ENCODE data around the gene KLF7.

KLF7 gene

DNA sequence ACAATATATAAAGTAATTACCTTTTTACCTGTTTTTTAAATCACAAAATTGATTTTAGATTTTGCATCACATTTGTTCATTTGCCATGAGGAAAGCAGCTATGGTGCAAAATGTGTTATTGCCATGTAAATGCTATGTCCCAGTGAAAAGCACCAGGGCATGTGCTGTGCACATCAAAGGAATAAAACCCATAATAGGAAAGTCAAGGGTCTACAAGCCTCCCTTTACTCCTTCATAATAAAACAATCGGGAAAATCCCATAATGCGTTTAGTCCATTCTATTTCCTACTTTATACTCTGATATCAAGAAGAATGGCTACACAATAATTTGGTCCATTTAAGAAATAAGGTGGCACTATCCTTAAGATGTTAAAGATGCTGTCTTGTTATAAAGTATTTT is 53.0 kb downstream of the KLF7 start:
- H3K4me1 ChIP-seq (ENCODE audit: control insufficient read depth, insufficient read depth, low read length) = peaks cover 17% of the 10 kb centered on the region
- WGBS, 2 experiments = 94 to 100% methylated on average over 2 of the region's 2 CpGs
- H3K36me3 ChIP-seq (ENCODE audit: control insufficient read depth, insufficient read depth, low read length) = no peaks in the 10 kb centered on the region
- H3K9me3 ChIP-seq (ENCODE audit: control insufficient read depth, low read length) = no peaks in the 10 kb centered on the region
- no peak overlapping the region for H3K27ac ChIP-seq (ENCODE audit: insufficient read depth, low read depth, low read length, poor library complexity, severe bottlenecking)
- no peaks in the 10 kb centered on the region for H3K27me3 ChIP-seq (ENCODE audit: control insufficient read depth, insufficient read depth, low read length, poor library complexity, severe bottlenecking)
- no peak overlapping the region for H3K4me3 ChIP-seq (ENCODE audit: insufficient read depth, low read depth, low read length)

DNA sequence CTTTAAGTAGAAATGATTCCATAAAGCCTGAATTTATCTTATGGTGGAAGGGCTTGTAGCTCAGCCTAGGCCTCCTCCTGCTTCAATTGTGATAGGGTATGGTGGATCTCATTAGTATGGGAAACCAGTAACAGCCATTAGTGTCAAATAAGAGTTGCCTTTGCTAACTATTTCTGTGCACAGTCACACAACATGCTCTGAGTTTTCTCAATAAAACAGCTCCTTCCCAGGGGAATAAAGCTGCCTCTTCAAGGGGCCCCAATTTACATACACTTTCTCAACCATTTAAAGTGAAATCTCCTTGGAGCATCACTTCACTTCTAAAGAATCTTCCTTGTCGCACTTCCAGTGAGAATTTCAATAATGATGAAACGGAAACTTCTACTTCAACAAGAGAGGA is 53.4 kb downstream of the KLF7 start:
- Histone ChIP-seq H3K9me3 (ENCODE audit: control insufficient read depth, low read length) (no peaks in the 10 kb centered on the region), H3K36me3 (ENCODE audit: control insufficient read depth, insufficient read depth, low read length) (no peaks in the 10 kb centered on the region), H3K4me3 (ENCODE audit: insufficient read depth, low read depth, low read length) (no peak overlapping the region), H3K27me3 (ENCODE audit: control insufficient read depth, insufficient read depth, low read length, poor library complexity, severe bottlenecking) (no peaks in the 10 kb centered on the region), H3K27ac (ENCODE audit: insufficient read depth, low read depth, low read length, poor library complexity, severe bottlenecking) (no peak overlapping the region), H3K4me1 (ENCODE audit: control insufficient read depth, insufficient read depth, low read length) (peaks cover 17% of the 10 kb centered on the region)
- 50% methylated on average over 2 of the region's 2 CpGs; no CpG with 5 or more reads in 1 of the 2 experiments for WGBS, 2 experiments

DNA sequence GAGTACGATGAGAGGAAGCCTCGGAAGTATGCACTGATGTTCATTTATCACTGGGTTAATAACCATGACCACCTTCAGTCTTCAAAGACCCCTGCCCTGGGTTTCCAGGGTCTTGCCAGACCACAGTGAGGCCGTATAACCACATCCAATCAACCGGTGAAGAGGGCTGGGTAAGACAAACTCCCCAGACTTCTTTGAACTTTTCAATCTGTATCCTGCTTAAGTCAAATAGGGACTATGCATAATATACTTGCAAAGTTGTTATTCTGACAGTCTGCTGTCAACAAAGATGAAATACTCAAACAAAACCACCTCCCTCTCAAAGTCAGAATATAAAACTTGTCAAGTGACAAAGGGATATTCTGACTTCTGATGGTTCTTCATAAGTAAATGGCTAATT is 54.0 kb downstream of the KLF7 start:
- no peaks in the 10 kb centered on the region for H3K9me3 ChIP-seq (ENCODE audit: control insufficient read depth, low read length)
- no peaks in the 10 kb centered on the region for H3K36me3 ChIP-seq (ENCODE audit: control insufficient read depth, insufficient read depth, low read length)
- WGBS, 2 experiments = 83 to 89% methylated on average over 4 of the region's 4 CpGs
- H3K4me1 ChIP-seq (ENCODE audit: control insufficient read depth, insufficient read depth, low read length) = peaks cover 17% of the 10 kb centered on the region
- H3K27me3 ChIP-seq (ENCODE audit: control insufficient read depth, insufficient read depth, low read length, poor library complexity, severe bottlenecking) = no peaks in the 10 kb centered on the region
- H3K4me3 ChIP-seq (ENCODE audit: insufficient read depth, low read depth, low read length) = no peak overlapping the region
- no peak overlapping the region for H3K27ac ChIP-seq (ENCODE audit: insufficient read depth, low read depth, low read length, poor library complexity, severe bottlenecking)

DNA sequence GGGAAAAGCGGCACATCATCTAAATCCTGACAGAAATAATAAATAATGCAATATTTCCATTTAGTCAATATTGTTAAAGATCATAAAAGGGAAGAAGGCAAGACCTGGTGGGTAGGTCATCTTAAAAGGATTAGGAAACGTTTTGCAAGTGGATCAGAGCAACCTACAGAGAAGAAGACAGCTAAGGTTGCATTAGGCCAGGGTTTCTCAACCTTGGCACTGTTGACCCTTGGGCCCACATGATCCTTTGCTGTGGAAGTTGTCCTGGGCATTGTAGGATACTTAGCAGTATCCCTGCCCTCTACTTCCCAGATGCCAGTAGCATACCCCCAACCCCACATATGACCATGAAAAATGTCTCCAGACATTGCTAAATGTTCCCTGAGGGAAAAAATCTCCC is 55.0 kb downstream of the KLF7 start:
- WGBS, 2 experiments = 83 to 88% methylated on average over 1 of the region's 2 CpGs
- Histone ChIP-seq H3K27me3 (ENCODE audit: control insufficient read depth, insufficient read depth, low read length, poor library complexity, severe bottlenecking) (no peaks in the 10 kb centered on the region), H3K4me3 (ENCODE audit: insufficient read depth, low read depth, low read length) (no peak overlapping the region), H3K9me3 (ENCODE audit: control insufficient read depth, low read length) (no peaks in the 10 kb centered on the region), H3K36me3 (ENCODE audit: control insufficient read depth, insufficient read depth, low read length) (no peaks in the 10 kb centered on the region), H3K27ac (ENCODE audit: insufficient read depth, low read depth, low read length, poor library complexity, severe bottlenecking) (no peak overlapping the region), H3K4me1 (ENCODE audit: control insufficient read depth, insufficient read depth, low read length) (peaks cover 12% of the 10 kb centered on the region)

GRCh38 chr2:207110310-207110709 is 55.4 kb downstream of the KLF7 start:
- H3K36me3 ChIP-seq (ENCODE audit: control insufficient read depth, insufficient read depth, low read length) = no peaks in the 10 kb centered on the region
- no peaks in the 10 kb centered on the region for H3K27me3 ChIP-seq (ENCODE audit: control insufficient read depth, insufficient read depth, low read length, poor library complexity, severe bottlenecking)
- peaks cover 12% of the 10 kb centered on the region for H3K4me1 ChIP-seq (ENCODE audit: control insufficient read depth, insufficient read depth, low read length)
- no peaks in the 10 kb centered on the region for H3K9me3 ChIP-seq (ENCODE audit: control insufficient read depth, low read length)
- H3K4me3 ChIP-seq (ENCODE audit: insufficient read depth, low read depth, low read length) = no peak overlapping the region
- WGBS, 2 experiments = 95 to 96% methylated on average over 6 to 7 of the region's 7 CpGs
- H3K27ac ChIP-seq (ENCODE audit: insufficient read depth, low read depth, low read length, poor library complexity, severe bottlenecking) = no peak overlapping the region

DNA sequence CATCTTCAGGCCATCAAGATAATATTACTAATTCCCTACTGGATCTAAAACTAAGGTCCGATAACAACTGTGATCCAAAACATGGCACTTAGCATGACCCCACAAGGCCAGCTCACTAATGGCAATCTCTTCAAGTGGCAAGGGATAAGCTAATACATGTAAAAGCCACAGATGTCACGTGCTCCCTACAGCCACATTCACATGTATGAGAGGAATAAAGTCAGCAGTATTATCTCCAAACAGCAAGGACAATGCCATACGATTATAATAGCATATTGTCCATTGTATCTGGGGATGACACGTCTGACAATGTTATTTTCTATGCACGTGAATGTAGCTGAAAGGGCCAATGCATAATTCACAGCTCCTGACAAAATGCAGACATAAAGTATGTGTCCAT is 56.0 kb downstream of the KLF7 start:
- Histone ChIP-seq H3K27ac (ENCODE audit: insufficient read depth, low read depth, low read length, poor library complexity, severe bottlenecking) (no peak overlapping the region), H3K27me3 (ENCODE audit: control insufficient read depth, insufficient read depth, low read length, poor library complexity, severe bottlenecking) (no peaks in the 10 kb centered on the region), H3K9me3 (ENCODE audit: control insufficient read depth, low read length) (no peaks in the 10 kb centered on the region), H3K4me1 (ENCODE audit: control insufficient read depth, insufficient read depth, low read length) (peaks cover 12% of the 10 kb centered on the region), H3K4me3 (ENCODE audit: insufficient read depth, low read depth, low read length) (no peak overlapping the region), H3K36me3 (ENCODE audit: control insufficient read depth, insufficient read depth, low read length) (no peaks in the 10 kb centered on the region)
- 74 to 76% methylated on average over 5 of the region's 5 CpGs for WGBS, 2 experiments

DNA sequence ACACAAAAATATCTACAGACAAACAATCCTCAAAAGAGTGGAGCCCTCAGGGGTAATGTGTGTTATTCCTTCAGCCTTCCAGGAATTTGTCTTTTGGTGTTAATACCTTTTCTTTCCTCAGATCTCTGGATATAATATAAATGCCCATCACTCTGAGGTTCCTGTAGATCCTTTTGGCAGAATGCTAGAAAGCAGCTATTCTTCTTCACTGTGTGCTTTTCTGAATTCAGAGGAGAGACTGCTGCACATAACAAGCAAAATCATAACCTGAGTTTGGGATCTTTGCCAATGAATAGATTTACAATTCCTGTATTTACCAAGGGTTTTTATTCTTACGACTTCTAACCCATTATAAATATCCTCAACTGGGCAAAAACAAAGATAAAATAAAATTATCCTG is 57.3 kb downstream of the KLF7 start:
- Histone ChIP-seq H3K4me1 (ENCODE audit: control insufficient read depth, insufficient read depth, low read length) (peaks cover 12% of the 10 kb centered on the region), H3K27ac (ENCODE audit: insufficient read depth, low read depth, low read length, poor library complexity, severe bottlenecking) (no peak overlapping the region), H3K9me3 (ENCODE audit: control insufficient read depth, low read length) (no peaks in the 10 kb centered on the region), H3K4me3 (ENCODE audit: insufficient read depth, low read depth, low read length) (no peak overlapping the region), H3K27me3 (ENCODE audit: control insufficient read depth, insufficient read depth, low read length, poor library complexity, severe bottlenecking) (no peaks in the 10 kb centered on the region), H3K36me3 (ENCODE audit: control insufficient read depth, insufficient read depth, low read length) (no peaks in the 10 kb centered on the region)
- WGBS, 2 experiments = 88 to 89% methylated on average over 1 of the region's 1 CpG

GRCh38 chr2:207107551-207107950 is 58.2 kb downstream of the KLF7 start:
- WGBS, 2 experiments = 86 to 89% methylated on average over 12 of the region's 12 CpGs
- Histone ChIP-seq H3K27me3 (ENCODE audit: control insufficient read depth, insufficient read depth, low read length, poor library complexity, severe bottlenecking) (no peaks in the 10 kb centered on the region), H3K4me3 (ENCODE audit: insufficient read depth, low read depth, low read length) (no peak overlapping the region), H3K4me1 (ENCODE audit: control insufficient read depth, insufficient read depth, low read length) (peaks cover 12% of the 10 kb centered on the region), H3K9me3 (ENCODE audit: control insufficient read depth, low read length) (no peaks in the 10 kb centered on the region), H3K36me3 (ENCODE audit: control insufficient read depth, insufficient read depth, low read length) (no peaks in the 10 kb centered on the region), H3K27ac (ENCODE audit: insufficient read depth, low read depth, low read length, poor library complexity, severe bottlenecking) (no peak overlapping the region)

DNA sequence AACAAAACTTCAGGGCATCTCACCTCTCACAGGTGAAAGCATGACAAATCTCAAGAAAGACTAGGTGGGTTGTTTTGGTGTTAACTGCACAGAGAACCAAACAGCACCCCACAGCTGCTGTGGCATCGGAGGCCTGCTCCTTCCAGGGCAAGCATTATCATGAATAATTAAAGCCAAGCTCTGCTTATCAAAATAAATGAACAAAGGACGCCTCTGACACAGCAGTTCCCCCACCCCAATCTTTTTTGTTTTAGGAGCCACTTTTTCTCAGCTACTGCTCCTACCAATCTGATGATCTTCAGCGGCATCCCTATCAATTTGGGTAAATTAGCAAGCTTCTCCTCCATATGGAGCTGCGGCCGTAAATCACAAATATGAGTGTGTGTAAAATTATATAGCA is 58.6 kb downstream of the KLF7 start:
- Histone ChIP-seq H3K36me3 (ENCODE audit: control insufficient read depth, insufficient read depth, low read length) (no peaks in the 10 kb centered on the region), H3K27me3 (ENCODE audit: control insufficient read depth, insufficient read depth, low read length, poor library complexity, severe bottlenecking) (no peaks in the 10 kb centered on the region), H3K27ac (ENCODE audit: insufficient read depth, low read depth, low read length, poor library complexity, severe bottlenecking) (no peak overlapping the region), H3K4me1 (ENCODE audit: control insufficient read depth, insufficient read depth, low read length) (peaks cover 12% of the 10 kb centered on the region), H3K9me3 (ENCODE audit: control insufficient read depth, low read length) (no peaks in the 10 kb centered on the region), H3K4me3 (ENCODE audit: insufficient read depth, low read depth, low read length) (no peak overlapping the region)
- 89 to 93% methylated on average over 3 of the region's 5 CpGs for WGBS, 2 experiments

GRCh38 chr2:207103132-207103531 is 62.6 kb downstream of the KLF7 start:
- H3K27me3 ChIP-seq (ENCODE audit: control insufficient read depth, insufficient read depth, low read length, poor library complexity, severe bottlenecking) = no peaks in the 10 kb centered on the region
- H3K9me3 ChIP-seq (ENCODE audit: control insufficient read depth, low read length) = no peaks in the 10 kb centered on the region
- no peak overlapping the region for H3K27ac ChIP-seq (ENCODE audit: insufficient read depth, low read depth, low read length, poor library complexity, severe bottlenecking)
- WGBS, 2 experiments = 96 to 99% methylated on average over 2 of the region's 2 CpGs
- no peaks in the 10 kb centered on the region for H3K36me3 ChIP-seq (ENCODE audit: control insufficient read depth, insufficient read depth, low read length)
- H3K4me3 ChIP-seq (ENCODE audit: insufficient read depth, low read depth, low read length) = no peak overlapping the region
- no peaks in the 10 kb centered on the region for H3K4me1 ChIP-seq (ENCODE audit: control insufficient read depth, insufficient read depth, low read length)

DNA sequence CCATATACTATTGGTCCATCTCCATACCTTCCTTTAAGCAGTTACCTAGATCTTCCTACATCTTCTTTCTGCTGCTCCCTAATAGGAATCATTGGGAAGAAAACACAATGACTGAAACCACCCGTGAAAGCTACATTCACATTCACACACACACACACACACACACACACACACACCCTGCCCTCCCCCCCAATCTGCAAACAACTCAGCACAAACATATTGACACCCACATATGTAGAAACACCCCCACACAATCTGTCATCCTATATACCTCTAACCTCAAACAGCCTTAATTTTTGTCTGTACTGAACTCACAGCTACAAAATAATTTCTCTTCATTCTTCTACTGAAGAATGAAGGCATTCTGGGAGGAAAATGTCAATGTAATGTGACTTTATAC is 63.8 kb downstream of the KLF7 start:
- Histone ChIP-seq H3K36me3 (ENCODE audit: control insufficient read depth, insufficient read depth, low read length) (no peaks in the 10 kb centered on the region), H3K4me3 (ENCODE audit: insufficient read depth, low read depth, low read length) (no peak overlapping the region)
- whole genome bisulfite sequencing, 2 experiments = 71 to 86% methylated on average over 1 of the region's 1 CpG

More for the DNA sequence above, 63.8 kb downstream of the KLF7 start:
- Histone ChIP-seq H3K9me3 (ENCODE audit: control insufficient read depth, low read length) (no peaks in the 10 kb centered on the region), H3K27ac (ENCODE audit: insufficient read depth, low read depth, low read length, poor library complexity, severe bottlenecking) (no peak overlapping the region), H3K27me3 (ENCODE audit: control insufficient read depth, insufficient read depth, low read length, poor library complexity, severe bottlenecking) (no peaks in the 10 kb centered on the region), H3K4me1 (ENCODE audit: control insufficient read depth, insufficient read depth, low read length) (no peaks in the 10 kb centered on the region)

All from ectodermal cell (in vitro differentiated cells).